T-helper 9 cell (primary cell): ENCODE measurements around the gene ASXL2.
"Not testable (repeated sequence)": the region's sequence is repeated elsewhere in the genome, so short reads cannot be mapped to it uniquely, and the experiment has no call there.

Experiments used
- DNase-seq: peaks from one replicate; pipeline ENCODE4 v3.0.0-alpha.2; 2020

Gene ASXL2

GRCh38 chr2:25728559-25728958, 149.7 kb downstream of the ASXL2 start:
- DNase-seq: no peak

- DNase-seq: no peak
These were observed 151.8 kb downstream of the ASXL2 start for GRCh38 chr2:25726522-25726921.

- DNase-seq: no peak
These were observed 152.4 kb downstream of the ASXL2 start for GRCh38 chr2:25725877-25726276.

GRCh38 chr2:25724756-25725155, 153.5 kb downstream of the ASXL2 start:
- no peak for DNase-seq

- DNase-seq: no peak
These were observed 156.1 kb downstream of the ASXL2 start for GRCh38 chr2:25722224-25722623.

GRCh38 chr2:25720575-25720974, 157.7 kb downstream of the ASXL2 start:
- no peak for DNase-seq

- no peak for DNase-seq
These were observed 163.5 kb downstream of the ASXL2 start for GRCh38 chr2:25714740-25715139.

- no peak for DNase-seq
These were observed 165.8 kb downstream of the ASXL2 start for GRCh38 chr2:25712455-25712854.

GRCh38 chr2:25711675-25712354, 166.5 kb downstream of the ASXL2 start:
- DNase-seq: no peak

- DNase-seq: no peak
These were observed 167.5 kb downstream of the ASXL2 start for GRCh38 chr2:25710750-25711149.

GRCh38 chr2:25709349-25709748, 168.9 kb downstream of the ASXL2 start:
- DNase-seq: no peak

GRCh38 chr2:25707927-25708590, 170.2 kb downstream of the ASXL2 start:
- no peak for DNase-seq

- not testable (repeated sequence) for DNase-seq
These were observed 172.7 kb downstream of the ASXL2 start for GRCh38 chr2:25705575-25705974.

- no peak for DNase-seq
These were observed 176.5 kb downstream of the ASXL2 start for GRCh38 chr2:25701801-25702200.

- DNase-seq: peak; percentile 4
These were observed 178.0 kb downstream of the ASXL2 start for GRCh38 chr2:25700221-25700660.

GRCh38 chr2:25699216-25699615, 179.1 kb downstream of the ASXL2 start:
- DNase-seq: no peak

GRCh38 chr2:25698752-25699151, 179.5 kb downstream of the ASXL2 start:
- no peak for DNase-seq

GRCh38 chr2:25697559-25698341, 180.5 kb downstream of the ASXL2 start:
- no peak for DNase-seq

- no peak for DNase-seq
These were observed 185.4 kb downstream of the ASXL2 start for GRCh38 chr2:25692737-25693445.

- no peak for DNase-seq
These were observed 186.1 kb downstream of the ASXL2 start for GRCh38 chr2:25692143-25692542.

- DNase-seq: no peak
These were observed 188.2 kb downstream of the ASXL2 start for GRCh38 chr2:25690058-25690457.

- DNase-seq: no peak
These were observed 190.1 kb downstream of the ASXL2 start for GRCh38 chr2:25688236-25688635.

- DNase-seq: no peak
These were observed 192.5 kb downstream of the ASXL2 start for GRCh38 chr2:25685741-25686140.
